Midbrain (tissue), 1 donor: Measurements from ENCODE around the gene FARS2.

Source experiments
- DNase-seq: peaks from one replicate; lab custom pipeline; 2025; lab: John Stamatoyannopoulos, UW

Gene FARS2

DNA sequence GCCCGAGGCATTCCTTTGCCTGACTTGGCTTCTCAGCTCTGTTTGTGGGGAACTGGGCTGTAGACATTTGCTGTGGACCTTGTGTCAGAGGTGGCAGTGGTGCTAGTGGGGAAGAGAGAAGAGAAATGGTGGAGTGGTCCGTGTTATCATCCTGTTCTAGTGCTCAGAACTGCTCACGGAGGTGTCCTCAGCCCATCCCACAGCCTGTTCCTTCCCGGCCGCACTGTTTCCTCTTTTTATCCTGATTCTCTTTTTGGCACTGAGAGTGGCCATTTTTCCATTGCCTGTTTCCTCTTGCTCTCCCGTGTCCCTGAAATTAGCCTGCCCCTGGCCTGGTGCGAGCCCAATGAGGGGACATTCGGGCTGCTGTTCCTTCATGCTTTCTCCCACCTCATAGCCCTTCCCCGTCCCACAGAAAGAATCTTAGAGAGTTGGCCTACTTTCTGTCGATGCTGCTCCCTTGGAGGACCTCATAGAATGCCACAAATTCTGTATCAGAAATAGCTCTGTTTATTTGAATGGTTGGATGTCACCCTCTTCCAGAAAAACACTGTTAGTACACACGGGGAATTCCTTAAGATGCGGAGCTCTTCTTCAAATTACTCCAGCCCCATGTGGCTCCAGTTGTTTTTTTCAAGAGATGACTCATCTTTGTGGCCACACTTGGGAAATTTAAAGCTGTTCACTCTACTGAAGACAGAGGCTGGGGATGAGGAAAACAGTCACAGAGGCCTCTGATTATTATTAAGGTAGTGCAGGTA, 26.1 kb downstream of the FARS2 start:
- no peak for DNase-seq

DNA sequence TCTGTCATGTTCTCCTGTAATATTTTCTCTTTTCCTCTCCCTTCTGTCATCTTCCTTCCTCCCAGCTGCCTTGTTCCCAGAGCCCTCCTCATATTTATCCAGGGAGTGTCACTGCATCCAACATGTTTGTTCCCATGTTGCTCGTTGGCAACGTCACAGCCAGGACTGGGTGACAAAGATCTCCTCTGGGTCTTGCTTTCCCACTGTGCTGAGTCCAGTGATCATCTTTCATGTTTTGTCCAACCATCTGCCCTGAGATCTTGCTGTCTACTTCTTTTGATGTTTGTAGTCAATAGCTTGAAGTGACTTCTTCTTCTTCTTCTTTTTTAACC, 26.6 kb downstream of the FARS2 start:
- DNase-seq = no peak

DNA sequence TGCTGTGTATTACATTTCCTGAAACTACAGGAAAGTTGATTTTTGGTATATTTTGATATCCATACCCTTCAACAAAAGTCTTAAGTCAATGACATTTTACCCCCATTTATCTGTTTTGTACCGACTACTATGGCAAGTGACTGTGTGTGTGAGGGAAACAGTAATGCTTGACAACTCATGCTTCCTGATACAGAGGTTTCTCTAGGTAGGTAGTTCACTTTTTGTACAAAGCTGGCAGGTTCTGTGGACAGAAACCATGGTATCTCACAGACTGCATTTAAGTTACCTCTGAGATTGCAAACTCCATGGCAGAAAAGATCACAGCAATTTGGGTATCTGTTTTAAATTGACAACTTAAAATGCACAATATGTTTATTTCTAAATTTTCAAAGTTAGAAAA, 28.8 kb downstream of the FARS2 start:
- DNase-seq = no peak

DNA sequence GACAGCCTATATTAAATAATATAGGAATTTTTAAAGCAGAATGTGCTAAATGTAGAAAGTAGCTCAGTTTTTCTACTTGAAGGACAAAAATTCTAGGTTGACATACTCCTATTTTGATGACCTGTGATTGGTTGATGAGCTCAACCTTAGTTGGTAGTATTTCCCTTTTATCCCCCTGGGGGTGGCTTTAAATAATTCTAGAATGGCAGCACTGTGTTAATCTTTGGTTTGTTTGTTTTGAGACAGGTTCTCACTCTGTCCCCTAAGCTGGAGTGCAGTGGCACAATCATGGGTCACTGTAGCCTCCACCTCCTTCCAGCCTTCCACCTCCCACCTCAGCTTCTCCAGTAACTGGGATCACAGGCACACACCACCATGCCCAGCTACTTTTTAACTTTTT, 29.2 kb downstream of the FARS2 start:
- no peak for DNase-seq

GRCh38 chr6:5292154-5292553, 30.8 kb downstream of the FARS2 start:
- no peak for DNase-seq

GRCh38 chr6:5293692-5294091, 32.4 kb downstream of the FARS2 start:
- no peak for DNase-seq

DNA sequence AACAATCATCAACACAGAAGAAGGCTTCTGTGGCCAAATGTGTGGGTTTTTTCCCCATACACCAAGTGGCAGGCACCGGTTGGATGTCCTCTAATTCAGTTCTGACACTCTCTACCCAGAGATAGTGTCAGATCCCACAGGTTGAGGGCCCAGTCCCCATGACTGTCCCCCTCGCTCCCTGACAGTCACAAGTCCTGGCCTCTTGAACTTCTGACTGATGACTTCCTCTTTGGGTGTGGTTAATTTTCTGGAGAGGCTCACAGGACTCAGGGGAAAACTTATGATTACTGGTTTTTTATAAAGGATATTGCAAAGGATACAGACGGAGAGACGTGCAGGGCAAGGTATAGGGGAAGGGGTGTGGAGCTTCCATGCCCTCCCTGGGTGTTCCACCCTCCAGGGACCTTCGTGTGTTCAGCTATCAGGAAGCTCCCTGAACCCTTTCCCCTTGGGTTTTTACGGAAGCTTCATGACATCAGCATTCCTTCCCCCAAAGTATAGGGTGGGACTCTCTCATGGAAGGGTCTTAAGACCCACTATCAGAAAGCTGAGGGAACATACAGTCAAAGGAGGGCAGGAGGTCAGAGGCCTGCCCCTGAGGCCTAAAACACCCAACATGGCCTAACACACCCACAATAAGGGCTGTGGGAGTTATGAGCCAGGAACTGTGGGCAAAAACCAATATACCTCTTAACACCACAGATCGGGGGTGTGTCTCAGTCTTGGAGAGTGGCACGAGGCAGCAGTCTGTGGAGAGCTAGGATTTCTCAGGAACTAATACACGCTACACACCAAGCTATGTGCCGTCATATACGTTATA, 33.3 kb downstream of the FARS2 start:
- no peak for DNase-seq

DNA sequence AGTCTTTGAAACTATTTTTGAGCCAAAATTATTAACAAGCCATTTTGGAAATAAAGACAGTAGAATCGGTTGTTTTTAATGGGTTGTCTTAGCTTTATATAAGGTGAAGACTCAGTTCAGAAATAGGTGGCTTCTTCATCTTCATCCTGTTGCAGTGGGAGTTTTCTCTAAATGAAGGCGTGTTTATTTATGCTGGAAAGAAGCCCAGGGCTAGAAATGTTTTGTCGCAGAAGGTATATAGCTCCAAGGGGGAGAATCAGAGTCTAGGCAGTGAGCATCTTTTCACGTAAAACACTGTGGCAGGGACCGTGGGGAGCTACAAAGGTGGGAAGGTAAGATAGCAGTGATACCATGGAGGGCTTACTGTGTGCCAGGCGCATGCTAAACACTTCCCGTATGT, 34.3 kb downstream of the FARS2 start:
- no peak for DNase-seq

GRCh38 chr6:5300206-5300764, 39.0 kb downstream of the FARS2 start:
- DNase-seq = no peak

- no peak for DNase-seq
Observed at GRCh38 chr6:5302220-5302946, 41.1 kb downstream of the FARS2 start.

- no peak for DNase-seq
Observed at GRCh38 chr6:5302995-5303622, 41.8 kb downstream of the FARS2 start.

DNA sequence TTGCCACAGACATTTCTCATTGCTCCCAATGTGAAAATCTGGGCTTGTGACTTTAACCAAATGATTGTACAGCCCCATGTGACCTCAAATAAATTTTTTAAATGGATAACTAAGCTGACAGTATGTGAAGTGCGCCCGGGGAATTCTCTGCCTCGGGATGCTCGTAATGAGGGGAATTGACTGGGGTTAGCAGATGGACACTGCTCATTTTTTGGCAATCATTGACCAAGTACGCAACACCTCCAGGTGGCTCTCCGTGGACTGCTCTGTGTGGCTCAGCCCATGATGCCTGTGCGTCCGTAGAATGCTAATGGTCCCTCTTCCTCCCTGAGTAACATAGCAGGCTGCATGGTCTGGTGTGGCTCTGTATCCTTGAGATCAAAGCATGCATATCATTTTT, 42.4 kb downstream of the FARS2 start:
- no peak for DNase-seq

- no peak for DNase-seq
Observed at GRCh38 chr6:5305968-5306626, 44.8 kb downstream of the FARS2 start.

DNA sequence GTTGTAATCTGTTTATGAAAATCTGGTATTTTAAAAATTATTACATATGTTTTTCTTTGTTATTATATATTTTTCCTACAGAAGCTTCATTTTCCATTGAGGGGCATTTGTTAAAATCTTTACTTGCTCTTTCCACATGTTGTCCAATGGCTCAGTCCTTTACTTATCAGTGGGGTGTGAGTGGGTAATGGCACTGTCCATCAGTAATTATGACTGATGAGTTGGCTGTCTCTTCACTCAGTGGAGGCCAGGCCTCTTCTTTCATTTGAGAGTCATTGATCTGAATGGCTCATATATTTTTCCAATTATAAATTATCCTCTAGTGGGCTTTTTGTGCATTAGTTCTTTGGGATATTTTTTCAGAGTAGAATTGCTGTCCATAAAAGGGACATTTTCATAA, 45.7 kb downstream of the FARS2 start:
- no peak for DNase-seq

DNA sequence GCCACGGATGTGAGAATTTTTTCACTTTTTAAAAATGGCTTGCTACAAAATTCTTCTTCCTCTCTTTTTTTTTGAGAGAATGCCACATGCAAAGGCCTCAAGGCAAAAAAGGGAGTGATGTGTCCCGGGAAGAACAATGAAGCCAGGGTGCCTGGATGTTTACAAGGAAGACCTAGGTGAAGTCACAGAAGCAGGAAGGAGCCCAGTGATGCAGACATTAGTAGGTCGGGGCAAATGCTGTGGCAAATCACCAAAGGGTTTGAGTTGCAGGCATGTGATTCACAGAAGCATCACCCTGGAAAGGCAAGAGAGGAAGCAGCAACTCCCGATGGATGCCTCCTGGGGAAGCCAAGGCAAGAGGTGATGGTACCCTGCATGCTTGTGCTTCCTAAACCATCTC, 46.8 kb downstream of the FARS2 start:
- DNase-seq = no peak

DNA sequence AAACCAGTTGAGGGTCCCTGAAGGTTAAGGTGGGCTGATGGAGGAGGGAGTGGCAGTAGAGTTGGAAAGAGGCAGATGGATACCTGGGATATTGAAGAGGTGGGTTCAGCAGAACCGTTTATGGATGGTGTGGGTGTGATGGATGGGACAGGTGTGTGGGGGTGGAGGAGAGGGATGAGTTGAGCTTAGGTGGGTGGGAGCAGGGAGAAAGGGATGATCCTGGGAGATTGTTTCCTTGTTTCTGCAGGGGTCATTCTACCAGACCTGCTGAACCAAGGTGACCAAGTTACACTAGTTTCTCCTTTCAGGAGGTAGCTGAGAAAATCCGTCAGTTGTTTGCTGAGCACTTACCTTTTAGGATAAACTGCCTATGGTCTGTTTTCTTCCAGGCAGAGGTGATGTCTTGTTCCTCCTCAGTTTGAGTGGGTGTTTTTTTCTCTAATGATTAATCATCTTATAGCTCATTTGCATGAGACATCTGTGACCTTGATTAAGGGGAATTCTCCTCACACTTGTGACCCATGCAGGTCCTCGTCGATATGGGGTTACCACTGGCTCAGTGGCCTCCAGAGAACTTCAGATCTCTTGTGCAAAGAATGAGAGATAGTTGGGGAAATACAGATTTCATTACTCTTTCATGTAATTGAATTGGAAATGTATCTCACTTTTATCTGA, 53.0 kb downstream of the FARS2 start:
- DNase-seq = no peak

DNA sequence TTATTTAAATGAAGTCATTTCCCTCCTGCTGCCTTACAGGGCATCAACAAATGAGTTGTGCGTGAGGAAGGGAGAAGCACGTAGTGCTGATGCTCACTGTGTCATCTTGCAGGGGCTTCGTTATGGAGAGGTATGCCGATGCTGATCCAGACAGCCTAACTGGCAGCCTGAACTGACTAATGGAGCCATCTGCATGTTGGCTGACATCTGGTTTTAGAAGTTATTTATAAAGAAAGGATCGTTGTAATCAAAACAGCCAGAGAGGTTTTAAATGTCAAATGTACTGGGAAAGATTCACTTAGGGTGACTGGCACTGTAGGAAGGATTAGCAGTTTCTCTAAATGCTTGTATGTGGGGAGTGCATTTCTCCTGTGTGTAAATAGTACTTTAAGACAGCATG, 54.6 kb downstream of the FARS2 start:
- no peak for DNase-seq

DNA sequence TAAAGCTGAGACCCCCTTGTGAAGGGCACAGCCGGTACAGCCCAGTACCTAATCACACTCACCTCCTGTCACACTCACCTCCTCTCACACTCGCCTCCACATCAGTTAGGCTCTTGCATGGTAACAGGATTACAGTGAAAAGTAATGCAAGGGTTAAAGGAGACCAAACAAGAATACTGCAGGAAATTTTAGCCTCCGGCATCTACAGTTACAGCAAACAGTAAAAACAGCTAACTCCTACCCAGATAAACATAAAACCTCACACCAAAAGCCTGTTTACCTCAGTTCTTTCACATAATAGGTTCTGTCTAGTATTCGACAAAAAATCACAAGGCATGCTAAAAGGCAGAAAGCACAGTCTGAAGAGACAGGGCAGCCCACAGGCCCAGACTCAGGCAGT, 55.6 kb downstream of the FARS2 start:
- DNase-seq = no peak

GRCh38 chr6:5318617-5319272, 57.4 kb downstream of the FARS2 start:
- DNase-seq = no peak

GRCh38 chr6:5323979-5324378, 62.7 kb downstream of the FARS2 start:
- no peak for DNase-seq

DNA sequence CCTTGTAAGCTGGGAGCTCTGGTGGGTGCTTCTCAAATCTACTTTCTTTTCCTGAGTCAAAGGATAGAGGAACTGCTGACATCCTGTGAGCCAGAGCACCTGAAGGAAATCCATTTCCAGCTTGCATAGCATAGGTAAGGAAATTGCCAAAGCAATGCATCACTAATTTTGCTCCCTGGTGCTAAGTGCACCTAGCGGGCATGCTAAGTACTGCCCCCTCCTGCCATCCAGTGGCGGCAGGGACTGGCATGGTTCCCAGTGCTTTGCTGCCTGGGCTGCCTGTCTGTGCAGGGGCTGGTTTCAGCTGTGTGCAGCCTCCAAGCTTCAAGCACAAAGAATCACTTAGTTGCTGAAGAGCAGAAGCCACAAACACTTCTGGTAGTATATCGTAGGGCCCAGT, 63.9 kb downstream of the FARS2 start:
- peak; percentile 79 for DNase-seq
